CD4-positive, alpha-beta memory T cell (primary cell): ENCODE results near the gene ANKRD33B. TPM values are rescaled to one million over a fixed set of nuclear protein-coding genes. Genes with fewer than 3 reads are reported as not detected.
A peak's percentile ranks its signal among the peaks of the same experiment; 100 is the strongest.
"Not testable (repeated sequence)": the region's sequence is repeated elsewhere in the genome, so short reads cannot be mapped to it uniquely, and the experiment has no call there.

ENCODE experiments used
- CTCF ChIA-PET: fragments of 350-600 bp; sonication (Branson Sonifier 250); formaldehyde crosslinking; loops from one replicate; lab custom pipeline; 2021; ENCODE audit warnings: inconsistent platforms; ENCODE audit not compliant: partially characterized antibody; lab: Charles Lee
- POLR2A ChIA-PET: fragments of 350-600 bp; sonication (Branson Sonifier 250); formaldehyde crosslinking; loops from one replicate; lab custom pipeline; 2021; ENCODE audit not compliant: partially characterized antibody; lab: Charles Lee
- DNase-seq, 5 donors: peaks; one replicate each; pipeline versions ENCODE4 v3.0.0 to v3.0.0-alpha.2; 2020 to 2022; ENCODE audit warnings: mixed read lengths in 1 of 5
- H3K27ac ChIP-seq: one replicate; pipeline ENCODE4 v1.7.0; 2013; ENCODE audit warnings: low read depth, low read length
- H3K27me3 ChIP-seq: 2 replicates; pipeline ENCODE4 v1.7.0; 2013; ENCODE audit warnings: mild to moderate bottlenecking, low read length, moderate library complexity; ENCODE audit not compliant: insufficient read depth
- H3K36me3 ChIP-seq: 2 replicates; pipeline ENCODE4 v1.7.0; 2013; ENCODE audit warnings: mild to moderate bottlenecking, low read length, moderate library complexity; ENCODE audit not compliant: insufficient read depth
- H3K4me1 ChIP-seq: 2 replicates; pipeline ENCODE4 v1.7.0; 2013; ENCODE audit warnings: mild to moderate bottlenecking, low read length, moderate library complexity; ENCODE audit not compliant: insufficient read depth
- H3K4me3 ChIP-seq, 2 donors: one replicate each; pipeline ENCODE4 v1.7.0; 2013; ENCODE audit warnings: low read length in 2 of 2, mild to moderate bottlenecking in 1 of 2
- H3K9me3 ChIP-seq, 2 donors: one replicate each; pipeline ENCODE4 v1.7.0; 2013; ENCODE audit warnings: low read length in 2 of 2, control low read depth in 1 of 2; ENCODE audit not compliant: control insufficient read depth in 1 of 2
- H3K27ac Mint-ChIP-seq, 7 donors: one replicate each; pipeline ENCODE4 v1.8.0; 2020 to 2021; ENCODE audit warnings: mixed read lengths in 7 of 7, mild to moderate bottlenecking in 6 of 7, inconsistent platforms in 3 of 7, moderate library complexity in 3 of 7
- H3K27me3 Mint-ChIP-seq, 2 donors: one replicate each; pipeline ENCODE4 v1.8.0; 2020 to 2021; ENCODE audit warnings: mixed read lengths in 2 of 2
- H3K36me3 Mint-ChIP-seq, 2 donors: one replicate each; pipeline ENCODE4 v1.8.0; 2020 to 2021; ENCODE audit warnings: mixed read lengths in 2 of 2, inconsistent platforms in 1 of 2, mild to moderate bottlenecking in 1 of 2
- H3K4me1 Mint-ChIP-seq, 4 donors: one replicate each; pipeline ENCODE4 v1.8.0; 2020 to 2021; ENCODE audit warnings: mixed read lengths in 4 of 4, mild to moderate bottlenecking in 1 of 4
- H3K4me3 Mint-ChIP-seq, 8 donors: one replicate each; pipeline ENCODE4 v1.8.0; 2020 to 2021; ENCODE audit warnings: mixed read lengths in 8 of 8, mild to moderate bottlenecking in 7 of 8, moderate library complexity in 6 of 8, inconsistent platforms in 3 of 8
- H3K9me3 Mint-ChIP-seq, 8 donors: one replicate each; pipeline ENCODE4 v1.8.0; 2020 to 2021; ENCODE audit warnings: mixed read lengths in 8 of 8, mild to moderate bottlenecking in 5 of 8, inconsistent platforms in 3 of 8, moderate library complexity in 1 of 8
- intact Hi-C: fragments of 100-400 bp; cut with micrococcal nuclease; formaldehyde crosslinking; loops from one replicate; pipeline ENCODE4 v1.15.1; 2023
- polyA plus RNA-seq, 2 donors: library from polyadenylated mRNA; unstranded; fragments of 300-500 nt; fragmentation: Illumina TruSeq; gene quantifications; one replicate each; pipeline ENCODE4 v1.2.3, GENCODE V29; 2021
- total RNA-seq, 2 experiments: library from RNA; stranded (reverse); gene quantifications; one replicate each; pipeline ENCODE4 v1.2.3, GENCODE V29; 2021

ANKRD33B gene
- total and polyA plus RNA-seq, 4 experiments from 2014 or later = 0.05 to 2.3 (median 1.2) TPM

GRCh38 chr5:10663489-10664179, 99.8 kb downstream of the ANKRD33B start:
- H3K4me3 Mint-ChIP-seq = no peak overlapping the region
- Histone ChIP-seq H3K27ac (no peak overlapping the region), H3K36me3 (no peaks in the 10 kb centered on the region), H3K9me3 (no peaks in the 10 kb centered on the region), H3K4me1 (no peaks in the 10 kb centered on the region), H3K4me3 (no peak overlapping the region), H3K27me3 (no peaks in the 10 kb centered on the region)
- peak overlapping the region in 1 of 7 donors; percentile 41 for H3K27ac Mint-ChIP-seq
- no peaks in the 10 kb centered on the region for H3K4me1 Mint-ChIP-seq
- no peaks in the 10 kb centered on the region for H3K36me3 Mint-ChIP-seq
- intact Hi-C loops = no loop called here
- CTCF ChIA-PET = no interaction called here
- POLR2A ChIA-PET = interaction anchor here (0.7 kb wide), 1 partner anchor 113 kb away, joined by 4 read pairs; no protein-coding TSS in a partner anchor
- H3K27me3 Mint-ChIP-seq = peaks cover 0 to 1% of the 10 kb centered on the region in 2 donors
- DNase-seq = no peak
- no peaks in the 10 kb centered on the region for H3K9me3 Mint-ChIP-seq

GRCh38 chr5:10664180-10664769, 100.4 kb downstream of the ANKRD33B start:
- H3K9me3 Mint-ChIP-seq, H3K27me3 Mint-ChIP-seq, H3K4me3 Mint-ChIP-seq, H3K4me1 ChIP-seq, intact Hi-C loops, H3K36me3 Mint-ChIP-seq, H3K27ac ChIP-seq, H3K36me3 ChIP-seq, H3K4me3 ChIP-seq, H3K27me3 ChIP-seq, H3K4me1 Mint-ChIP-seq, H3K9me3 ChIP-seq, CTCF ChIA-PET, DNase-seq: not testable (repeated sequence)
- POLR2A ChIA-PET = interaction anchor here (0.7 kb wide), 1 partner anchor 113 kb away, joined by 4 read pairs; no protein-coding TSS in a partner anchor
- peak overlapping the region in 1 of 7 donors; percentile 64 for H3K27ac Mint-ChIP-seq

- no peak for DNase-seq
- ChIA-PET CTCF (no interaction called here), POLR2A (no interaction called here)
- Histone ChIP-seq H3K9me3 (no peaks in the 10 kb centered on the region), H3K4me1 (no peaks in the 10 kb centered on the region), H3K27ac (no peak overlapping the region), H3K4me3 (no peak overlapping the region), H3K27me3 (no peaks in the 10 kb centered on the region), H3K36me3 (no peaks in the 10 kb centered on the region)
- no peak overlapping the region for H3K4me3 Mint-ChIP-seq
- H3K36me3 Mint-ChIP-seq = no peaks in the 10 kb centered on the region
- H3K27ac Mint-ChIP-seq = no peak overlapping the region
- H3K4me1 Mint-ChIP-seq = no peaks in the 10 kb centered on the region
- H3K9me3 Mint-ChIP-seq = no peaks in the 10 kb centered on the region
- intact Hi-C loops = no loop called here
- peaks cover 0 to 1% of the 10 kb centered on the region in 2 donors for H3K27me3 Mint-ChIP-seq
These were observed 101.9 kb downstream of the ANKRD33B start for GRCh38 chr5:10665799-10666198.

- no peak for DNase-seq
- H3K4me3 ChIP-seq = no peak overlapping the region
- CTCF ChIA-PET = no interaction called here
- H3K27ac ChIP-seq = no peak overlapping the region
- peaks cover 0 to 1% of the 10 kb centered on the region in 2 donors for H3K27me3 Mint-ChIP-seq
- H3K36me3 ChIP-seq = no peaks in the 10 kb centered on the region
- no peaks in the 10 kb centered on the region for H3K4me1 ChIP-seq
- no peaks in the 10 kb centered on the region for H3K4me1 Mint-ChIP-seq
- intact Hi-C loops = no loop called here
- no peak overlapping the region for H3K4me3 Mint-ChIP-seq
- H3K9me3 ChIP-seq = no peaks in the 10 kb centered on the region
- H3K27me3 ChIP-seq = no peaks in the 10 kb centered on the region
- POLR2A ChIA-PET = no interaction called here
- no peaks in the 10 kb centered on the region for H3K9me3 Mint-ChIP-seq
- no peak overlapping the region for H3K27ac Mint-ChIP-seq
- H3K36me3 Mint-ChIP-seq = no peaks in the 10 kb centered on the region
These were observed 102.8 kb downstream of the ANKRD33B start for GRCh38 chr5:10666531-10667299.

GRCh38 chr5:10667431-10668057, 103.7 kb downstream of the ANKRD33B start:
- no peak overlapping the region for H3K4me3 Mint-ChIP-seq
- ChIA-PET CTCF (no interaction called here), POLR2A (no interaction called here)
- Histone ChIP-seq H3K36me3 (no peaks in the 10 kb centered on the region), H3K4me3 (no peak overlapping the region), H3K27ac (no peak overlapping the region), H3K9me3 (no peaks in the 10 kb centered on the region), H3K4me1 (no peaks in the 10 kb centered on the region), H3K27me3 (no peaks in the 10 kb centered on the region)
- H3K36me3 Mint-ChIP-seq = no peaks in the 10 kb centered on the region
- intact Hi-C loops = no loop called here
- H3K9me3 Mint-ChIP-seq = no peaks in the 10 kb centered on the region
- DNase-seq = no peak
- H3K4me1 Mint-ChIP-seq = no peaks in the 10 kb centered on the region
- H3K27ac Mint-ChIP-seq = no peak overlapping the region
- H3K27me3 Mint-ChIP-seq = peaks cover 0 to 1% of the 10 kb centered on the region in 2 donors

GRCh38 chr5:10668697-10669096, 104.8 kb downstream of the ANKRD33B start:
- no peaks in the 10 kb centered on the region for H3K4me1 ChIP-seq
- no peaks in the 10 kb centered on the region for H3K9me3 ChIP-seq
- Mint-ChIP-seq H3K36me3 (no peaks in the 10 kb centered on the region), H3K27me3 (peaks cover 0 to 1% of the 10 kb centered on the region in 2 donors), H3K9me3 (no peaks in the 10 kb centered on the region), H3K27ac (no peak overlapping the region), H3K4me1 (no peaks in the 10 kb centered on the region), H3K4me3 (no peak overlapping the region)
- no peaks in the 10 kb centered on the region for H3K27me3 ChIP-seq
- no peak overlapping the region for H3K4me3 ChIP-seq
- CTCF ChIA-PET = no interaction called here
- intact Hi-C loops = no loop called here
- no peak overlapping the region for H3K27ac ChIP-seq
- DNase-seq = no peak
- POLR2A ChIA-PET = no interaction called here
- H3K36me3 ChIP-seq = no peaks in the 10 kb centered on the region

GRCh38 chr5:10669983-10670382, 106.1 kb downstream of the ANKRD33B start:
- Mint-ChIP-seq H3K36me3 (no peaks in the 10 kb centered on the region), H3K27ac (no peak overlapping the region), H3K4me1 (no peaks in the 10 kb centered on the region), H3K4me3 (no peak overlapping the region), H3K9me3 (no peaks in the 10 kb centered on the region), H3K27me3 (no peaks in the 10 kb centered on the region)
- no peaks in the 10 kb centered on the region for H3K36me3 ChIP-seq
- ChIA-PET POLR2A (no interaction called here), CTCF (no interaction called here)
- intact Hi-C loops = no loop called here
- H3K9me3 ChIP-seq = no peaks in the 10 kb centered on the region
- no peaks in the 10 kb centered on the region for H3K27me3 ChIP-seq
- no peak overlapping the region for H3K27ac ChIP-seq
- H3K4me3 ChIP-seq = no peak overlapping the region
- no peaks in the 10 kb centered on the region for H3K4me1 ChIP-seq
- DNase-seq = no peak
